HEK293 (cell line): ENCODE results near the gene GRIK2.

Experiments used
- YY1 ChIP-seq: fragments of 450-650 bp; formaldehyde crosslinking; IDR thresholded peaks from 2 replicates; pipeline ENCODE4 v1.5.1; 2018; ENCODE audit warnings: missing biosample characterization, missing genetic modification characterization
- ZNF558 ChIP-seq: fragments of 450-650 bp; formaldehyde crosslinking; IDR thresholded peaks from 2 replicates; pipeline ENCODE4 v1.5.1; 2016; ENCODE audit warnings: missing biosample characterization, missing genetic modification characterization

DNA sequence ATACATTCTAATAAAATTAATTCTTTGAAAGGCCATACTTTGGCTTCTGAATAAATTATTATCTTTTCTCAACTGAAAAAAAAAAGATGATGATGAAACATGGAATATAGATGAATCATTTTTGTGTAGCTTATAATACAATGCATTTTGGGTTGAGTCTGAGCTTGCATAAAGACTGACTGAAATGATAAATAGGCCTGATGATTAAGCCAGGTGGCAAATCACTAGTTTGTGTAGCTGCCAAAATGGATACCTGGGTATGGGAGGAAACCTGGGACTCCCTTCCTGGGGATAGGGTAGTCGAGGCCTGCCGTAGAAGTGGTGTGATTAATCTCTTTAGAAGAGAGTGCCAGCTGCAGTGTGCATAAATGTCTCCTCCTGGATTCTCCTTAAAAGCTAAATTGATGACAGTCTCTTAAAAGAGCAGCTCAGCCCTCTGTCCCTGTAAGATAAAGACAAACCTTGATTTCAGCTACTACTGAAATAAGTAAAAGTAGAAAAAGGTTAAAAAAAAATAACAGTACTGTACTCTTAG is 275.1 kb downstream of the GRIK2 start:
- TF ChIP-seq ZNF558 (tag by site-specific recombination) (no peak), YY1 (no peak)
